K562 (cell line): ENCODE data around the gene TM7SF2. TPM values are rescaled to one million over a fixed set of nuclear protein-coding genes. Genes with fewer than 3 reads are reported as not detected.

Source experiments
- E2F5 ChIP-seq: sonication (generic); formaldehyde crosslinking; IDR thresholded peaks from 2 replicates; pipeline ENCODE4 v1.8.0; 2022; ENCODE audit warnings: mild to moderate bottlenecking, missing genetic modification reagents
- EP400 ChIP-seq: fragments of 450-650 bp; IDR thresholded peaks from 2 replicates; pipeline ENCODE4 v1.6.1; 2017; ENCODE audit warnings: antibody characterized with exemption, mild to moderate bottlenecking, moderate library complexity
- ETS2 ChIP-seq: IDR thresholded peaks from 2 replicates; pipeline ENCODE4 v1.6.1; 2016; ENCODE audit warnings: borderline replicate concordance, missing genetic modification characterization, mild to moderate bottlenecking, moderate library complexity, missing compliant biosample characterization; ENCODE audit not compliant: poor library complexity, severe bottlenecking
- FOSL1 ChIP-seq: fragments of 200-800 bp; sonication (Bioruptor generic); conservative IDR thresholded peaks from 2 replicates; pipeline ENCODE4 v1.6.1; 2016; ENCODE audit warnings: missing genetic modification characterization, missing compliant biosample characterization
- FOXJ2 ChIP-seq: fragments of 200-800 bp; sonication (Bioruptor generic); IDR thresholded peaks from 2 replicates; pipeline ENCODE4 v1.6.1; 2016; ENCODE audit warnings: missing genetic modification characterization, missing compliant biosample characterization
- FUS ChIP-seq: fragments of 200-400 bp; formaldehyde crosslinking; optimal IDR thresholded peaks from 2 replicates; pipeline ENCODE3; 2017; ENCODE audit warnings: low read depth, low read length
- GATA2 ChIP-seq: sonication (generic); formaldehyde crosslinking; IDR thresholded peaks from 2 replicates; pipeline ENCODE4 v1.4.0; 2020; ENCODE audit warnings: mild to moderate bottlenecking, missing genetic modification reagents
- HSF4 ChIP-seq: fragments of 250-450 bp; sonication (Bioruptor Pico); IDR thresholded peaks from 2 replicates; pipeline ENCODE4 v2.1.2; 2022; ENCODE audit warnings: mild to moderate bottlenecking, moderate library complexity, borderline replicate concordance
- IFI16 ChIP-seq: fragments of 250-450 bp; sonication (Bioruptor Pico); IDR thresholded peaks from 2 replicates; pipeline ENCODE4 v2.1.2; 2022; ENCODE audit warnings: mild to moderate bottlenecking, inconsistent platforms
- JUND ChIP-seq, 2 experiments: IDR thresholded peaks; 2 replicates in 1 of 2; 3 replicates in 1 of 2; pipeline ENCODE4 v1.6.1; 2011; ENCODE audit warnings: borderline replicate concordance in 2 of 2, low read depth in 2 of 2, low read length in 2 of 2, improper control_type of control experiment in 1 of 2, missing biosample characterization in 1 of 2, missing genetic modification characterization in 1 of 2, missing genetic modification reagents in 1 of 2
- LEF1 ChIP-seq: fragments of 450-650 bp; IDR thresholded peaks from 2 replicates; pipeline ENCODE4 v1.6.1; 2016; ENCODE audit warnings: mild to moderate bottlenecking
- MITF ChIP-seq: IDR thresholded peaks from 2 replicates; pipeline ENCODE4 v1.6.1; 2014; ENCODE audit warnings: antibody characterized with exemption
- MTA1 ChIP-seq: fragments of 450-650 bp; IDR thresholded peaks from 2 replicates; pipeline ENCODE4 v1.6.1; 2017; ENCODE audit warnings: borderline replicate concordance
- NFIX ChIP-seq: fragments of 250-450 bp; sonication (Bioruptor Pico); IDR thresholded peaks from 2 replicates; pipeline ENCODE4 v1.4.0; 2020; ENCODE audit warnings: low read depth, mild to moderate bottlenecking, moderate library complexity
- PHB ChIP-seq: fragments of 250-450 bp; sonication (Bioruptor Pico); IDR thresholded peaks from 2 replicates; pipeline ENCODE4 v1.5.0; 2021
- PTBP1 ChIP-seq: fragments of 200-400 bp; formaldehyde crosslinking; IDR thresholded peaks from 2 replicates; pipeline ENCODE4 v1.6.1; 2017; ENCODE audit warnings: low read depth, low read length
- RBM22 ChIP-seq: fragments of 200-400 bp; formaldehyde crosslinking; IDR thresholded peaks from 2 replicates; pipeline ENCODE4 v1.6.1; 2018; ENCODE audit warnings: low read length, low read depth; ENCODE audit not compliant: poor library complexity, severe bottlenecking
- SRSF1 ChIP-seq: fragments of 200-400 bp; formaldehyde crosslinking; IDR thresholded peaks from 2 replicates; pipeline ENCODE4 v1.6.1; 2017; ENCODE audit warnings: mild to moderate bottlenecking, low read depth, low read length, moderate library complexity
- SRSF7 ChIP-seq: fragments of 200-400 bp; formaldehyde crosslinking; optimal IDR thresholded peaks from 2 replicates; pipeline ENCODE3; 2017; ENCODE audit warnings: mild to moderate bottlenecking, low read depth, low read length
- STAT5A ChIP-seq: IDR thresholded peaks from 2 replicates; pipeline ENCODE4 v1.6.1; 2012; ENCODE audit warnings: low read length, inconsistent platforms, borderline replicate concordance
- TAL1 ChIP-seq: fragments of 450-650 bp; IDR thresholded peaks from 2 replicates; pipeline ENCODE4 v1.6.1; 2016; ENCODE audit warnings: mild to moderate bottlenecking
- THRA ChIP-seq: fragments of 450-650 bp; IDR thresholded peaks from 2 replicates; pipeline ENCODE4 v1.6.1; 2017; ENCODE audit warnings: mild to moderate bottlenecking, moderate library complexity
- XRCC5 ChIP-seq: fragments of 200-400 bp; formaldehyde crosslinking; IDR thresholded peaks from 2 replicates; pipeline ENCODE4 v1.6.1; 2017; ENCODE audit warnings: low read depth, mild to moderate bottlenecking, low read length
- ZNF12 ChIP-seq: sonication (generic); formaldehyde crosslinking; IDR thresholded peaks from 2 replicates; pipeline ENCODE4 v1.4.0; 2020; ENCODE audit warnings: mild to moderate bottlenecking, missing genetic modification reagents
- ZNF143 ChIP-seq: sonication (generic); formaldehyde crosslinking; IDR thresholded peaks from 2 replicates; pipeline ENCODE4 v1.9.0; 2022; ENCODE audit warnings: mild to moderate bottlenecking, missing genetic modification reagents
- ZNF561 ChIP-seq: fragments of 450-650 bp; formaldehyde crosslinking; conservative IDR thresholded peaks from 2 replicates; pipeline ENCODE4 v1.4.0; 2020; ENCODE audit warnings: mild to moderate bottlenecking, moderate library complexity
- polyA plus RNA-seq, 8 experiments: library from polyadenylated mRNA; depleted of rRNA in 4 of 8; stranded (reverse) in 5 of 8; unstranded in 3 of 8; fragments of >200 nt; fragmentation: Nextera tagmentation in 2 of 8; fragmentation: Illumina TruSeq in 1 of 8; extraction: Ambion mirVana in 2 of 8; extraction: Trizol in 1 of 8; gene quantifications; 2 replicates each; pipeline versions ENCODE4 v1.2.1 to v1.2.3, GENCODE V29; 2011 to 2014; ENCODE audit warnings: inconsistent platforms in 1 of 8, missing spikeins in 1 of 8
- total RNA-seq, 7 experiments: library from RNA; depleted of rRNA in 6 of 7; stranded (reverse); fragments of >200 nt in 6 of 7; fragmentation: Illumina TruSeq in 2 of 7; extraction: Trizol in 2 of 7; gene quantifications; 2 replicates each; pipeline versions ENCODE4 v1.2.1 to v1.2.3, GENCODE V29; 2011 to 2021; ENCODE audit warnings: low replicate concordance in 1 of 7

Gene TM7SF2
- total and polyA plus RNA-seq, 9 of the 15 experiments (the other 6 are each of a cell fraction or from before 2014, with no cell fraction given): 1.2 to 22.0 (median 14.3) TPM

GRCh38 chr11:65095974-65096806, 15.5 kb upstream of the TM7SF2 start, which contains the start of gene VPS51 (continued):
- TF ChIP-seq PHB (CRISPR knock-in tag) (no peak), MITF (no peak), XRCC5 (peak; percentile 100), LEF1 (peak; percentile 57; the same call in 1 of the 2 replicates), MTA1 (0 out of 2 replicates have a peak, but pooled peaks have one; percentile 56), ETS2 (tag) (peak; percentile 49), E2F5 (CRISPR knock-in tag) (no peak), TAL1 (0 out of 2 replicates have a peak, but pooled peaks have one; percentile 16), RBM22 (peak; percentile 74), JUND (IDR thresholded peaks at IDR 0.05; ENCODE audit: borderline replicate concordance, low read depth, low read length) (peak; percentile 84), JUND (tag; IDR thresholded peaks at IDR 0.05; ENCODE audit: borderline replicate concordance, low read depth, low read length) (peak; percentile 53; the same call in 1 of the 3 replicates), FOSL1 (tag) (peak; percentile 53; the same call in 1 of the 2 replicates), FOXJ2 (tag) (peak; percentile 54; the same call in 1 of the 2 replicates), NFIX (CRISPR knock-in tag) (no peak), IFI16 (0 out of 2 replicates have a peak, but pooled peaks have one; percentile 51), ZNF143 (CRISPR knock-in tag) (peak; percentile 31; the same call in 1 of the 2 replicates), SRSF7 (no peak), SRSF1 (no peak), ZNF12 (CRISPR knock-in tag) (no peak), HSF4 (CRISPR knock-in tag) (no peak), ZNF561 (CRISPR knock-in tag) (no peak), EP400 (peak; percentile 92), PTBP1 (0 out of 2 replicates have a peak, but pooled peaks have one; percentile 60), THRA (no peak), STAT5A (peak; percentile 61; the same call in 1 of the 2 replicates), GATA2 (CRISPR knock-in tag) (no peak), FUS (no peak)
